Measurements from ENCODE around the gene CDH8. TPM values are rescaled to one million over a fixed set of nuclear protein-coding genes. Genes with fewer than 3 reads are reported as not detected.

CDH8 gene
- total and polyA plus RNA-seq, 2 donors (not counting 3 experiments of a cell fraction or from before 2014, with no cell fraction given): not detected

DNA sequence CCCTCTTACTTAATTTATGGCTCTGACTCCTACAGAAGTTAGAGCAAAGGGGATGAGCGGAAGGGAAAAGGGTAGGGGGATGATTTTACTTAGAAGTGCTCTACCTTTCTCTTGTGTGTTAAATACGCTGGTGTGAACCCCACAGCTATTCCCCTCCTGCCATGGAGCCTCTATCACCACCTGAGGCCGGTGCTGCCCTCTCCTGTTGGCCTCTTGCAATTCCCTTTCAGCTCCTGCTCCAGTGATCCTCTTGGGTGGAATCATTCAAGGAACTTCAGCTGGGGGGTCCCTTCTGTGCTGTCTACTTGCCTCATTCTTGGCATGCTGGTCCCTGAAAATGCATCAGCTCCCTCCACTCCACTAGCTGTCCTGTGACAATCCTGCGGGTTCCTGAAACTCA, 41.8 kb upstream of the CDH8 start:
- H3K4me3 ChIP-seq (replicated peaks in 1 of 3; ENCODE audit: insufficient read depth in 1 of 3, low read depth in 1 of 3, low read length in 3 of 3): no peak overlapping the region
- no peak overlapping the region for H2AFZ ChIP-seq (ENCODE audit: low read depth, low read length)
- ChIA-PET CTCF (interaction anchor here (0.5 kb wide), 1 partner anchor 1057 kb away, joined by 3 read pairs; no protein-coding TSS in a partner anchor), POLR2A (no interaction called here)
- H3K27me3 ChIP-seq (ENCODE audit: control insufficient read depth in 2 of 2, insufficient read depth in 2 of 2, low read length in 2 of 2): no peaks in the 10 kb centered on the region
- no peaks in the 10 kb centered on the region for H3K4me1 ChIP-seq (ENCODE audit: control insufficient read depth, extremely low read depth, insufficient read depth, low read length)
- H3K36me3 ChIP-seq (ENCODE audit: control insufficient read depth in 2 of 2, extremely low read depth in 1 of 2, insufficient read depth in 2 of 2, low read length in 2 of 2): no peaks in the 10 kb centered on the region
- peaks cover 8% of the 10 kb centered on the region for H3K9me3 ChIP-seq (replicated peaks; ENCODE audit: control insufficient read depth, insufficient read depth, low read length)
- BruUV-seq (replicated peaks): no TSS peak
- dilution Hi-C loops (cut with MboI; ENCODE audit: extremely low pct_ligation_motif_present, low sequenced_read_pairs): no loop called here
- DNase-seq (ENCODE audit: low read depth, low spot score) (no peak), FAIRE-seq (no peak)
- intact Hi-C loops (cut with micrococcal nuclease): no loop called here
- no peak overlapping the region for H3K4me2 ChIP-seq (ENCODE audit: insufficient read depth, low read length)
- H4K20me1 ChIP-seq (replicated peaks; ENCODE audit: control insufficient read depth, extremely low read depth, insufficient read depth, low read length): no peaks in the 10 kb centered on the region
- no peaks in the 10 kb centered on the region for H3K79me2 ChIP-seq (ENCODE audit: control insufficient read depth, insufficient read depth, low read length)
- no peak overlapping the region for H3K27ac ChIP-seq (ENCODE audit: insufficient read depth, low read depth, low read length)
- no peak overlapping the region for H3K9ac ChIP-seq (replicated peaks; ENCODE audit: extremely low read depth, insufficient read depth, low read length)
- TF ChIP-seq POLR2A (IDR thresholded peaks at IDR 0.05; ENCODE audit: low read depth, low read length): no peak
- no peak for TF ChIP-seq CTCF (IDR thresholded peaks at IDR 0.05; ENCODE audit: extremely low read depth in 1 of 2, insufficient read depth in 1 of 2, low read depth in 1 of 2, low read length in 2 of 2)
- no peak for TF ChIP-seq MYC (IDR thresholded peaks at IDR 0.05; ENCODE audit: low read depth, low read length)
- no peak for TF ChIP-seq FOS (IDR thresholded peaks at IDR 0.05; ENCODE audit: borderline replicate concordance, insufficient read depth, low read length)
- no peak for TF ChIP-seq EZH2 (IDR thresholded peaks at IDR 0.05; ENCODE audit: borderline replicate concordance, low read depth, low read length, severe bottlenecking)
- TF ChIP-seq POLR2AphosphoS5 (IDR thresholded peaks at IDR 0.05; ENCODE audit: insufficient read depth, low read depth, low read length): no peak
- TF ChIP-seq MAX (IDR thresholded peaks at IDR 0.05; ENCODE audit: insufficient read depth, insufficient read length): no peak
- no peak for TF ChIP-seq GATA2 (IDR thresholded peaks at IDR 0.05; ENCODE audit: insufficient read depth, insufficient read length, low read depth, low read length)
- no peaks in the 10 kb centered on the region for H3K9me1 ChIP-seq (replicated peaks; ENCODE audit: control insufficient read depth, extremely low read depth, insufficient read depth, low read length)
